D721Med (cell line): ENCODE data around the gene ATP4A.

Experiments
- DNase-seq: peaks from one replicate; pipeline ENCODE4 v3.0.0; 2011; ENCODE audit warnings: low spot score; ENCODE audit not compliant: insufficient read length
- FAIRE-seq: peaks from 2 replicates; lab custom pipeline; 2011; peaks lifted over from hg19 to GRCh38; lab: Jason Lieb, UNC
- TF ChIP-seq, protein P1 (sequence below): IDR thresholded peaks from 2 replicates; pipeline ENCODE4 v1.5.1; 2012; ENCODE audit warnings: mild to moderate bottlenecking, control low read depth; ENCODE audit not compliant: insufficient read depth; ENCODE audit errors: missing control alignments

The ATP4A gene

DNA sequence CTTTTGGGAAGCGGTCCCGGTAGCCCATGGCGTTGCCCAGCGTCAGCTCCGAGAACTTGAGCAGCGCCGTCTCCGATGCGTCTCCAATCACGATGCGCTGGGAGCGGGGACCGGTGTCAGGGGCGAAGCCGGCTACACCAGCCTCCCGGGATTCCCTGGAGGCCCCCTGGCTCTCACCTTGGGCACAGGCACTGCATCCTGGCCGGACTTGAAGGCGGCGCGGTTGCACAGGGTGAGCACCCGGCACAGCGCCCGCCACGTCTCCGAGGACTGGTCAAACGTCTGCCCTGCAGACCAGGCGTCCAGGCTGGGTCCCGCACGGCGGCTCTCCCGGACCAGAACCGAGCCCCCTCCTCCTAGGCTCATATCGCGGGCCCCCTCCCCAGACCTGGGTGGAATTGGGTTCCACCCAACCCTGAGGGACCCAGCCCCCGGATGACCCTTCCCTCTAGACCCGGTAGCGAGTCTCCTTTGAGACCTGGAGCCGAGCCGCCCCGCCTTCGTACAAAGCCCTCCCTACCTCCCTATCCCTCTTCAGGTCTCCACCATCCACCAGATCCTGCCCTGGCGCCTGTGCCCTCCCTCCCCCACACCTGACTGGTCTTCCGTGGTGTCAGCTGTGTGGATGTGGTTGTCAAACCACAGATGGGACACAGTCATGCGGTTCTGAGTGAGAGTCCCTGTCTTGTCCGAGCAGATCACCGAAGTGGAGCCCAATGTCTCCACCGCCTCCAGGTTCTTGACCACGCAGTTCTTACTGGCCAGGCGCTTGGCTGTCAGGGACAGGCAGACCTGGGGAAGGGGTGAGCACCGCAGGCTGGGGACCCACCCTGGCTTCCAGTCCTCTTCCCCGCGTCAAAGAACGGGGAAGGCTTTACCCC, 4.8 kb downstream of the ATP4A start:
- DNase-seq = no peak
- no peak for FAIRE-seq
- TF ChIP-seq, protein P1, sequence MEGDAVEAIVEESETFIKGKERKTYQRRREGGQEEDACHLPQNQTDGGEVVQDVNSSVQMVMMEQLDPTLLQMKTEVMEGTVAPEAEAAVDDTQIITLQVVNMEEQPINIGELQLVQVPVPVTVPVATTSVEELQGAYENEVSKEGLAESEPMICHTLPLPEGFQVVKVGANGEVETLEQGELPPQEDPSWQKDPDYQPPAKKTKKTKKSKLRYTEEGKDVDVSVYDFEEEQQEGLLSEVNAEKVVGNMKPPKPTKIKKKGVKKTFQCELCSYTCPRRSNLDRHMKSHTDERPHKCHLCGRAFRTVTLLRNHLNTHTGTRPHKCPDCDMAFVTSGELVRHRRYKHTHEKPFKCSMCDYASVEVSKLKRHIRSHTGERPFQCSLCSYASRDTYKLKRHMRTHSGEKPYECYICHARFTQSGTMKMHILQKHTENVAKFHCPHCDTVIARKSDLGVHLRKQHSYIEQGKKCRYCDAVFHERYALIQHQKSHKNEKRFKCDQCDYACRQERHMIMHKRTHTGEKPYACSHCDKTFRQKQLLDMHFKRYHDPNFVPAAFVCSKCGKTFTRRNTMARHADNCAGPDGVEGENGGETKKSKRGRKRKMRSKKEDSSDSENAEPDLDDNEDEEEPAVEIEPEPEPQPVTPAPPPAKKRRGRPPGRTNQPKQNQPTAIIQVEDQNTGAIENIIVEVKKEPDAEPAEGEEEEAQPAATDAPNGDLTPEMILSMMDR = no peak

DNA sequence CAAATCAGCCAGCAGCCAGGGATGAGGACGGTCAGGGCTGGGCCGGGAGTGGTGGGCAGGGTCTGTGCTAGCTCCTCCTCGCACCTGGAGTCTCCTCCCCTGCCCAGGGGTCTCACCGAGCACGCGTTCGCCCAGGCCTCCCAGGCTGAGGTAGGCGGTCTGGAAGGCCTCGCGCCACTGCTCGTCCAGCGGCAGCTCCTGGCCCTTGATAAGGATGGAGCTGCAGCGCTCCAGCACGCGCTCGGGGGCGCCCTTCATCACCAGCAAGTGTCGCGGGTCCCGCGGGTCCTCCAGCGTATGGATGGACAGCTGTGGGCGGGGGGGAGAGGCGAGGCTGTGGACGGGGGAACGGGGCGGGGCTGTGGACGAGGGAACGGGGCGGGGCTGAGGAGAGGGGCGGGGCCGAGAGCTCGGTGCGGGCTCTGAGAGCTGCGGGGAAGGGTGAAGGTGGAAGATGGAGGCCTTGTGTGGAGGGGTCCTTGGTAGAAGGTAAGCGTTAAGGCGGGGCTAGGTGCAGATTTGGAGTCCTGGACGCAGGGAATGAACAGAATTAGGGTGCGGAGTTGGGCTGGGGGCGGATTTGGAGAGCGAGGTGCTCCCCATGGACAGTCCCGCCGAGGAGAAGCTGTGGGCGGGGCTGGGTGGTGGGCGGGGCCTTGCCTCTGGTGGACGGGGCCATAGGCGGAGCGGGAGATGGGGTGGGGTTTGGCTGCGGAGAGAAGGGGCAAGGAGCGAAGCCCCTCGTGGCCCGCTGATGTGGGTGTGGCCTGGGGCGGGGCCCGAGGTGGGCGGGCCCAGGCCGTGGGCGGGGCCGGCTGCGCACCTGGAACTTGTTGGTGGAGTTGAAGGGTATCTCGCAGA, 5.7 kb downstream of the ATP4A start:
- DNase-seq (peak; percentile 79), FAIRE-seq (no peak)
- TF ChIP-seq, protein P1 = no peak

DNA sequence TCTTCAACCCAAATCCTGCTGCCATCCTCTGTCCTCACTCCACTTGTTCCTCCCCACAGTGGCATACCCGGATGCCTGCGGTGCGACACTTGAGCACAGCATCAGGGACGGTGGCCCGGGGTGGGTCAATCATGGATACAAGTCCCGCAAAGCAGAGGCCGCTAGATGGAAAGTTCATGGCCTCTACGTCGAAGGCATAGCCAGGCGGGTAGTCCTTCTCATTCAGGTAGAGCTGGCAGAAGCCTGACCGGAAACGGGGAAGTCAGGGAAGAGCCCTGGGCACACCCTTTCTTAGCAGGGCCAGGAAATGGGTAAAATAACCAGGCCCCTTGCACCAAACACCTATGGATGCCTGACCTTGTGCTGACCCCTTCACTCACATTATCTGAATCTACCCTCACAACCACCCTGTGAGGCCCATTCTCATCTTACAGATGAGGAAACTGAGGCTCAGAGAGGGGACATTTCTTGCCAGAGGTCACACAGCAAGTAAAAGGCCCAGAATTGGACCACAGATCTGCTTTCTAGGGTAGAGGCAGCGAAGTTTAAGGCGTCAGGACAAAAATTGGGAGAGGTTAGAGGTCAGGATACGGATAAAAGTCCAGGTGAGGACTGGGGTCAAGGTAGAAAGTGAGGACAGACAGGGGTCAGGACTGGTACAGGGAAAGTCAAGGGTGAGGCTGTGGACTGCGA, 6.5 kb downstream of the ATP4A start:
- DNase-seq (no peak), FAIRE-seq (no peak)
- TF ChIP-seq, protein P1 = no peak

DNA sequence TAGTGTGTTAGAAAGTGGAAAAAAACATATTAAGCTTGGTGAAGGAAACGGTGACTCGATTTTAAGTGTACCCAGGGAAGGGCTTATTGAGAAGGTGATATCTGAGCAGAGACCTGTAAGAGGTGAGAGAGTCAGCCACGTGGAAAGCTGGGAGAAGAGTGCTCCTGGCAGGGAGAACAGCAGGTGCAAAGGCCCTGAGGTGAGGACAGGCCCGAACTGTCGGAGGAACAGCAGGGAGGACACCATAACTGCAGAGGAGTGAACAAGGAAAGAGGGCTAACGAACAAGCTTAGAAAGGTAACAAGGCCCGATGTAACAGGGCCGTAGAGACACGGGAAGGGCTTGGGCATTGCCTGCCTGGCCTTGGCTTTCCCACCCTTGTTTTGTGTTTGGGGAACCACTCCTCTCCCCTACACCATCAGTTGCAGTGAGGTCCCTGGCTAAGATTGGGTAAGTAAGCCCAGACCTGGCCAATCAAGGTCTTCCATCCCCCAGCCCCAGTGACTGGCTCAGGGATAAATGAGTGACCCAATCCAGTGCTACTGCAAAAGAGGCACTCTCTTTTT, 7.3 kb downstream of the ATP4A start:
- DNase-seq (no peak), FAIRE-seq (no peak)
- TF ChIP-seq, protein P1 = no peak

DNA sequence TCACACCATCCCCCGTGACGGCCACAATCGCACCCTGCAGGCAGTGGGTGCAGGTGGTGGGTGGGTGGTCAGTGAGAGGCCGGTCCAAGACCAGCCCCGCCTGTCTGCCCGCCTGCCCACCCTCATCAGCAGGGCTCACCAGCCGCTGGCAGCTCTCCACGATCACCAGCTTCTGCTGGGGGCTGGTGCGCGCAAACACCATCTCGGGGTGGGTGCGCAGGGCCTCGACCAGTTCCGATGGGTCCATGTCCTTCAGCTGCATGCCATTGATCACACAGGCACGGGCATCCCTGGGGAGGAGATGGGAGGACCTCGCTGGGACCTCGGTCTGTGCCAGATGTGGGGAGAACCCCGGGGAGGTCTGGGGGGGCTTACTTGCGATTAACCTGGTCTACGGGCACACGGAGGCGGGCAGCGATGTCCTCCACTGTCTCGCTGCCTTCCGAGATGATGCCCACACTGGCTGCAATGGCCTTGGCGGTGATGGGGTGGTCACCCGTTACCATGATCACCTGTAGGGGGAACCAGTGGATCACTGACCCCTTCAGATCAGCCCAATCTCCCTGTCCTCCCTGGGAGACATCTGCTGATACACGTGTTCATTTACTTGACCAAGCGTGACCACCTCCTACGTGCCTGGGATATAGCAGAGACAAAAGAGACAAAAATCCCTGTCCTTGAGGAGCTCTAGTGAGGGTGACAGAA, 8.0 kb downstream of the ATP4A start:
- FAIRE-seq (no peak), DNase-seq (no peak)
- TF ChIP-seq, protein P1 = peak; percentile 13

DNA sequence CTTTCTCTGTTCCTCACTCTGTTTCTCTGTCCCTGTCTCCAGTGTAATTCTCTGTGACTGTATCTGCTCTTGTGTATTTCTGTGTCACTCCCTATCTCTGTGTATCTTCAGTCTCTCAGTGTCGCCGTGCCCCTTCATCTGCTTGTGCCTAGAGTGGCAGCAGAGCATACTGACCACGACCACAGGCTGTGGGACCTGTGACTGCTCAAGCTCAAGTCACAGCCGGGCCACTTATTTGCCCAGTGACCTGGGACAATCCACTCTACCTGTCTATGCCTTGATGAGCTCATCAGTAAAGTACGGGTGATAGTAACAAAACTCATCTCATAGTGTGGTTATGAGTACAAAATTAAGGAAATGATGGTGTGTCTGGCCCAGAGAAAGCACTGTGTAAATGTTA, 9.4 kb downstream of the ATP4A start:
- DNase-seq (no peak), FAIRE-seq (no peak)
- TF ChIP-seq, protein P1 = no peak
